HepG2 (cell line): ENCODE data around the gene LMBRD2. TPM values are rescaled to one million over a fixed set of nuclear protein-coding genes. Genes with fewer than 3 reads are reported as not detected.

Experiments
- ARID5B ChIP-seq: IDR thresholded peaks from 2 replicates; pipeline ENCODE4 v1.4.0; 2020; ENCODE audit warnings: mild to moderate bottlenecking, missing genetic modification reagents
- GABPA ChIP-seq, 2 experiments: IDR thresholded peaks; 2 replicates each; pipeline ENCODE4 v1.6.1; 2011 to 2016; ENCODE audit warnings: low read depth in 2 of 2, low read length in 1 of 2, missing biosample characterization in 1 of 2, missing genetic modification characterization in 1 of 2
- HOXA5 ChIP-seq: sonication (generic); formaldehyde crosslinking; IDR thresholded peaks from 2 replicates; pipeline ENCODE4 v1.4.0; 2020; ENCODE audit warnings: missing genetic modification reagents
- HOXA7 ChIP-seq: sonication (generic); formaldehyde crosslinking; IDR thresholded peaks from 2 replicates; pipeline ENCODE4 v1.8.1; 2022; ENCODE audit warnings: mild to moderate bottlenecking, missing genetic modification reagents, moderate library complexity
- ISL2 ChIP-seq: sonication (generic); formaldehyde crosslinking; IDR thresholded peaks from 2 replicates; pipeline ENCODE4 v1.5.0; 2020; ENCODE audit warnings: missing genetic modification reagents
- KMT2A ChIP-seq: sonication (generic); formaldehyde crosslinking; IDR thresholded peaks from 2 replicates; pipeline ENCODE4 v1.4.0; 2020; ENCODE audit warnings: missing genetic modification reagents
- POGZ ChIP-seq: sonication (generic); formaldehyde crosslinking; IDR thresholded peaks from 2 replicates; pipeline ENCODE4 v1.4.0; 2020; ENCODE audit warnings: mild to moderate bottlenecking, missing genetic modification reagents
- POLR2AphosphoS2 ChIP-seq: IDR thresholded peaks from 2 replicates; pipeline ENCODE4 v1.6.1; 2011; ENCODE audit warnings: low read depth, low read length, improper control_type of control experiment
- SRSF4 ChIP-seq: fragments of 200-400 bp; formaldehyde crosslinking; IDR thresholded peaks from one replicate; pipeline ENCODE4 v1.6.1; 2018; ENCODE audit warnings: mild to moderate bottlenecking, low read depth, low read length, moderate library complexity; ENCODE audit not compliant: poor library complexity, severe bottlenecking
- TFDP1 ChIP-seq: IDR thresholded peaks from 2 replicates; pipeline ENCODE4 v1.6.1; 2016; ENCODE audit warnings: missing compliant biosample characterization, missing genetic modification reagents, borderline replicate concordance
- ZNF12 ChIP-seq: sonication (generic); formaldehyde crosslinking; IDR thresholded peaks from 2 replicates; pipeline ENCODE4 v1.5.0; 2020; ENCODE audit warnings: missing genetic modification reagents
- ZNF891 ChIP-seq: sonication (generic); formaldehyde crosslinking; IDR thresholded peaks from 2 replicates; pipeline ENCODE4 v1.5.0; 2020; ENCODE audit warnings: mild to moderate bottlenecking, missing genetic modification reagents
- polyA plus RNA-seq, 8 experiments: library from polyadenylated mRNA; depleted of rRNA in 3 of 8; stranded (reverse) in 7 of 8; unstranded in 1 of 8; fragments of >200 nt; fragmentation: Illumina TruSeq in 4 of 8; extraction: Trizol in 4 of 8; gene quantifications; 2 replicates each; pipeline versions ENCODE4 v1.2.1 to v1.2.3, GENCODE V29; 2011 to 2016; ENCODE audit warnings: low read depth in 4 of 8, missing spikeins in 1 of 8, mixed read lengths in 1 of 8; ENCODE audit not compliant: insufficient read depth in 1 of 8
- total RNA-seq, 5 experiments: library from RNA; depleted of rRNA; stranded (reverse); fragments of >200 nt; fragmentation: Illumina TruSeq; extraction: Trizol; gene quantifications; 2 replicates each; pipeline ENCODE4 v1.2.3, GENCODE V29; 2016; ENCODE audit warnings: low read depth in 1 of 5
- TF ChIP-seq, protein P1 (sequence below): IDR thresholded peaks from 2 replicates; pipeline ENCODE4 v1.6.1; 2018; ENCODE audit warnings: missing genetic modification reagents
- TF ChIP-seq, protein P2 (sequence below): sonication (generic); formaldehyde crosslinking; IDR thresholded peaks from 2 replicates; pipeline ENCODE4 v1.4.0; 2020; ENCODE audit warnings: missing genetic modification reagents
- TF ChIP-seq, protein P3 (sequence below): sonication (generic); formaldehyde crosslinking; IDR thresholded peaks from 2 replicates; pipeline ENCODE4 v1.4.0; 2020; ENCODE audit warnings: missing genetic modification reagents

LMBRD2 gene
- total and polyA plus RNA-seq, 2 of the 13 experiments (the other 11 are each of a cell fraction or from before 2014, with no cell fraction given): 2.0 to 4.7 TPM

DNA sequence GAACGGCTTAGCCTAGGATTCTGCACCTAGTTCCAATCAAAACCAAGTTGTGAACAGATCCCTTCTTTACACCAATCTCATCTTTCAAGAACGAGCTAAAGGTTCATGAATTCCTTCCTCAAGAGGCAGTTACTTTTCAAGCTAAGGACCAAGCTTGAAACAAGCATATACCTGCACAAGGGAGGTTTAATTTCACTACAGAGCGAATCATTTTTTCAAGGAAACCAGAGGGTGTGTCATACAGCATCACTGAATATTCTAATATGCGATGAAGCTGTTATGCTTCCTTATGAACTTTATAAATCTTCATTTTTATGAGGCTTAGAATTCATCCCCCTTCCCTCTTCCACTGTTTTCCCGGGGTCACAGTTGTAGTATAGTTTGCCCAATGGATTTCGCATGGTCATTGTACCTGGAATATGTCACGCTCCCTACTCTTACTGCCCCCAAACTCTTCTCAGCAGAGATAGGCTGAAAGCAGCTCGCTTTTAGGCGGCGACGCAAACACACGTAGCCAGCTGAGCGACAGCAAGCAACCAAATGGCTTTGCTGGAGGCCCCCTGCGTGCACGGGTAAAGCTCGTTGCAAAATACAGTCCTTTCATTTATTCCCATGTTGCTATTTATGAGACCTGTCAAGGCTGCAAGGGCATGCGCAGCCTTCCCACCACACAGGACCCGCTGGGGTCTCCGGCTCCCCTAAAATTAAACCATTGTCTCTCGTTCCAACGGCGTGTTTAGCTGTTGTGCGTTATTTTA lies 832 bp downstream of the LMBRD2 start (continued):
- TF ChIP-seq ARID5B: 0 out of 2 replicates have a peak, but pooled peaks have one; percentile 19
- no peak for TF ChIP-seq POLR2AphosphoS2
- TF ChIP-seq HOXA5: 0 out of 2 replicates have a peak, but pooled peaks have one; percentile 2
- peak; percentile 26; the same call in 1 of the 2 replicates for TF ChIP-seq ISL2
- peak; percentile 15; the same call in 1 of the 2 replicates for TF ChIP-seq KMT2A (CRISPR knock-in tag)
- TF ChIP-seq GABPA (IDR thresholded peaks at IDR 0.05; ENCODE audit: low read depth, low read length): no peak
- no peak; the same call in 1 of the 2 replicates for TF ChIP-seq GABPA (CRISPR knock-in tag; IDR thresholded peaks at IDR 0.05; ENCODE audit: low read depth)
- TF ChIP-seq, protein P1, sequence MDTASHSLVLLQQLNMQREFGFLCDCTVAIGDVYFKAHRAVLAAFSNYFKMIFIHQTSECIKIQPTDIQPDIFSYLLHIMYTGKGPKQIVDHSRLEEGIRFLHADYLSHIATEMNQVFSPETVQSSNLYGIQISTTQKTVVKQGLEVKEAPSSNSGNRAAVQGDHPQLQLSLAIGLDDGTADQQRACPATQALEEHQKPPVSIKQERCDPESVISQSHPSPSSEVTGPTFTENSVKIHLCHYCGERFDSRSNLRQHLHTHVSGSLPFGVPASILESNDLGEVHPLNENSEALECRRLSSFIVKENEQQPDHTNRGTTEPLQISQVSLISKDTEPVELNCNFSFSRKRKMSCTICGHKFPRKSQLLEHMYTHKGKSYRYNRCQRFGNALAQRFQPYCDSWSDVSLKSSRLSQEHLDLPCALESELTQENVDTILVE (CRISPR knock-in tag): peak; percentile 44; the same call in 1 of the 2 replicates
- TF ChIP-seq SRSF4: no peak
- TF ChIP-seq ZNF12 (CRISPR knock-in tag): 0 out of 2 replicates have a peak, but pooled peaks have one; percentile 24
- peak; percentile 47; the same call in 1 of the 2 replicates for TF ChIP-seq POGZ (CRISPR knock-in tag)
- TF ChIP-seq ZNF891 (CRISPR knock-in tag): 0 out of 2 replicates have a peak, but pooled peaks have one; percentile 9
- TF ChIP-seq HOXA7 (CRISPR knock-in tag): no peak
- TF ChIP-seq, protein P2, sequence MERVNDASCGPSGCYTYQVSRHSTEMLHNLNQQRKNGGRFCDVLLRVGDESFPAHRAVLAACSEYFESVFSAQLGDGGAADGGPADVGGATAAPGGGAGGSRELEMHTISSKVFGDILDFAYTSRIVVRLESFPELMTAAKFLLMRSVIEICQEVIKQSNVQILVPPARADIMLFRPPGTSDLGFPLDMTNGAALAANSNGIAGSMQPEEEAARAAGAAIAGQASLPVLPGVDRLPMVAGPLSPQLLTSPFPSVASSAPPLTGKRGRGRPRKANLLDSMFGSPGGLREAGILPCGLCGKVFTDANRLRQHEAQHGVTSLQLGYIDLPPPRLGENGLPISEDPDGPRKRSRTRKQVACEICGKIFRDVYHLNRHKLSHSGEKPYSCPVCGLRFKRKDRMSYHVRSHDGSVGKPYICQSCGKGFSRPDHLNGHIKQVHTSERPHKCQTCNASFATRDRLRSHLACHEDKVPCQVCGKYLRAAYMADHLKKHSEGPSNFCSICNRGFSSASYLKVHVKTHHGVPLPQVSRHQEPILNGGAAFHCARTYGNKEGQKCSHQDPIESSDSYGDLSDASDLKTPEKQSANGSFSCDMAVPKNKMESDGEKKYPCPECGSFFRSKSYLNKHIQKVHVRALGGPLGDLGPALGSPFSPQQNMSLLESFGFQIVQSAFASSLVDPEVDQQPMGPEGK (CRISPR knock-in tag): peak; percentile 24; the same call in 1 of the 2 replicates
- TF ChIP-seq, protein P3, sequence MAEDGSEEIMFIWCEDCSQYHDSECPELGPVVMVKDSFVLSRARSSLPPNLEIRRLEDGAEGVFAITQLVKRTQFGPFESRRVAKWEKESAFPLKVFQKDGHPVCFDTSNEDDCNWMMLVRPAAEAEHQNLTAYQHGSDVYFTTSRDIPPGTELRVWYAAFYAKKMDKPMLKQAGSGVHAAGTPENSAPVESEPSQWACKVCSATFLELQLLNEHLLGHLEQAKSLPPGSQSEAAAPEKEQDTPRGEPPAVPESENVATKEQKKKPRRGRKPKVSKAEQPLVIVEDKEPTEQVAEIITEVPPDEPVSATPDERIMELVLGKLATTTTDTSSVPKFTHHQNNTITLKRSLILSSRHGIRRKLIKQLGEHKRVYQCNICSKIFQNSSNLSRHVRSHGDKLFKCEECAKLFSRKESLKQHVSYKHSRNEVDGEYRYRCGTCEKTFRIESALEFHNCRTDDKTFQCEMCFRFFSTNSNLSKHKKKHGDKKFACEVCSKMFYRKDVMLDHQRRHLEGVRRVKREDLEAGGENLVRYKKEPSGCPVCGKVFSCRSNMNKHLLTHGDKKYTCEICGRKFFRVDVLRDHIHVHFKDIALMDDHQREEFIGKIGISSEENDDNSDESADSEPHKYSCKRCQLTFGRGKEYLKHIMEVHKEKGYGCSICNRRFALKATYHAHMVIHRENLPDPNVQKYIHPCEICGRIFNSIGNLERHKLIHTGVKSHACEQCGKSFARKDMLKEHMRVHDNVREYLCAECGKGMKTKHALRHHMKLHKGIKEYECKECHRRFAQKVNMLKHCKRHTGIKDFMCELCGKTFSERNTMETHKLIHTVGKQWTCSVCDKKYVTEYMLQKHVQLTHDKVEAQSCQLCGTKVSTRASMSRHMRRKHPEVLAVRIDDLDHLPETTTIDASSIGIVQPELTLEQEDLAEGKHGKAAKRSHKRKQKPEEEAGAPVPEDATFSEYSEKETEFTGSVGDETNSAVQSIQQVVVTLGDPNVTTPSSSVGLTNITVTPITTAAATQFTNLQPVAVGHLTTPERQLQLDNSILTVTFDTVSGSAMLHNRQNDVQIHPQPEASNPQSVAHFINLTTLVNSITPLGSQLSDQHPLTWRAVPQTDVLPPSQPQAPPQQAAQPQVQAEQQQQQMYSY (CRISPR knock-in tag): 0 out of 2 replicates have a peak, but pooled peaks have one; percentile 29
- TF ChIP-seq TFDP1 (CRISPR knock-in tag): peak; percentile 44; the same call in 1 of the 2 replicates
